Transverse colon (tissue), 3 donors: ENCODE measurements around the gene SEPTIN2.

Experiments used
- EP300 ChIP-seq: sonication (generic); formaldehyde crosslinking; IDR thresholded peaks from one replicate; pipeline ENCODE4 v1.6.1; 2017; ENCODE audit warnings: antibody characterized with exemption, low read depth
- POLR2A ChIP-seq: fragments of 450-650 bp; IDR thresholded peaks from one replicate; pipeline ENCODE4 v1.6.1; 2016; ENCODE audit warnings: antibody characterized with exemption, mild to moderate bottlenecking, moderate library complexity
- TF ChIP-seq, protein P1 (sequence below), 5 experiments: fragments of 200-600 bp in 3 of 5; fragments of 450-650 bp in 2 of 5; sonication (generic) in 3 of 5; IDR thresholded peaks; 1 replicate in 2 of 5; 2 replicates in 3 of 5; pipeline ENCODE4 v1.5.1; 2016 to 2017; ENCODE audit warnings: antibody characterized with exemption in 5 of 5, inconsistent platforms in 3 of 5, mild to moderate bottlenecking in 2 of 5, moderate library complexity in 1 of 5

GRCh38 chr2:241304039-241304670 is 11.6 kb upstream of the SEPTIN2 start:
- TF ChIP-seq, protein P1, sequence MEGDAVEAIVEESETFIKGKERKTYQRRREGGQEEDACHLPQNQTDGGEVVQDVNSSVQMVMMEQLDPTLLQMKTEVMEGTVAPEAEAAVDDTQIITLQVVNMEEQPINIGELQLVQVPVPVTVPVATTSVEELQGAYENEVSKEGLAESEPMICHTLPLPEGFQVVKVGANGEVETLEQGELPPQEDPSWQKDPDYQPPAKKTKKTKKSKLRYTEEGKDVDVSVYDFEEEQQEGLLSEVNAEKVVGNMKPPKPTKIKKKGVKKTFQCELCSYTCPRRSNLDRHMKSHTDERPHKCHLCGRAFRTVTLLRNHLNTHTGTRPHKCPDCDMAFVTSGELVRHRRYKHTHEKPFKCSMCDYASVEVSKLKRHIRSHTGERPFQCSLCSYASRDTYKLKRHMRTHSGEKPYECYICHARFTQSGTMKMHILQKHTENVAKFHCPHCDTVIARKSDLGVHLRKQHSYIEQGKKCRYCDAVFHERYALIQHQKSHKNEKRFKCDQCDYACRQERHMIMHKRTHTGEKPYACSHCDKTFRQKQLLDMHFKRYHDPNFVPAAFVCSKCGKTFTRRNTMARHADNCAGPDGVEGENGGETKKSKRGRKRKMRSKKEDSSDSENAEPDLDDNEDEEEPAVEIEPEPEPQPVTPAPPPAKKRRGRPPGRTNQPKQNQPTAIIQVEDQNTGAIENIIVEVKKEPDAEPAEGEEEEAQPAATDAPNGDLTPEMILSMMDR (IDR thresholded peaks at IDR 0.05): no peak
- TF ChIP-seq POLR2A (no peak), EP300 (no peak)
